ENCODE data around the gene LRRC40.

The LRRC40 gene

DNA sequence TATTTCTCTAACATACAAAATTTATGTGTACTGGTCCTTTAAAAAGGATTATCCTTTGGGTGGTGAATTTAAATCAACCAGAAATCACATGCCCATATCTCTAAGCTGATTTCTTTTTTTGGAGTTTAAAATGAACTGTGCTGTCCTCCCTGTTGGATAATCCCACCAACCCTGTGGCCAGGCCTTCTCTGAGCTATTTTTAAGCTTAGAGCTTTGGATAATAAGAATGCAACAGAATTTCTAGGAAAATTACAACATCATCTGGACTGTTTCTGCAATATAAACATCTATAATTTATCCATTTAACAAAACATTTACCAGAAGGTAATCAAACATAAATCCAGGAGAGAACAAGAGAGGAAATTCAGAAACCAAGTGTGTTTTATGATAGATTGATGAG is 88.3 kb downstream of the LRRC40 start:
- no peak for DNase-seq

DNA sequence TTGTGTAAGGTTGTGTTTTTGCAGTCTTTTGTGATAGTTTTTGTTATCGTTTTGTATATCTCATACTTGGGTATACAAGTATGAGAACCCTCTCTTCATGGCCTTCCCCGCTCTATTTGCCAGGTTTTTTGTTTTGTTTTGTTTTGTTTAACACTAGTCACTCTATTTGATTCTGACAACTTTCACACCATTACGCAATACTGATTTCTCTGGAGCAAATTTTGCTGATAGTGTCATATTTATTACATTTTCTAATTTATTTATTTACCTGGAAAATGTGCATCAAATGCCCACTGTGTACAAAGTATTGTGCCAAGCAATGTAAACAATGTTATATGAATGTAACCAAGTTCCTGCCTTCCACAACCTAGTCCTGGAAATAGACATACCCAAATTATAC is 90.1 kb downstream of the LRRC40 start:
- DNase-seq, result no peak

DNA sequence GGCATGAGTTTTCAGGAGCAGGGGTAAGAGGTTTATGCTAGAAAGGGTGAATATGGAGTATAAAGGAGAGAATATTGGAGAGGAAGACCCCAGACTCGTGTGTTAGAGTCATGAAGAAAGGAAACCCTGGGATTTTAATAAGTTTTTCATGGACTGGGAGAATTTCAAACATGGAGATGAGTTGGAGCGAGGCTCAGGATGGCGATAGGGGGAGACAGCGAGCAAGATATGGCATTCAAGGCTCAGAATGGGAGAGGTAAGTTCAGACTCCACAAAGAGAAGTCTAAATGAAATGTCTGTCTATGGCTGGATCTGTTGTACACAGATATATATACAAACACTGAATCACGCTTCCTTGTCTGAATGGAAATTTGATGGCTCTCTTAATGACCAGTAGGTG is 92.5 kb downstream of the LRRC40 start:
- no peak for DNase-seq

DNA sequence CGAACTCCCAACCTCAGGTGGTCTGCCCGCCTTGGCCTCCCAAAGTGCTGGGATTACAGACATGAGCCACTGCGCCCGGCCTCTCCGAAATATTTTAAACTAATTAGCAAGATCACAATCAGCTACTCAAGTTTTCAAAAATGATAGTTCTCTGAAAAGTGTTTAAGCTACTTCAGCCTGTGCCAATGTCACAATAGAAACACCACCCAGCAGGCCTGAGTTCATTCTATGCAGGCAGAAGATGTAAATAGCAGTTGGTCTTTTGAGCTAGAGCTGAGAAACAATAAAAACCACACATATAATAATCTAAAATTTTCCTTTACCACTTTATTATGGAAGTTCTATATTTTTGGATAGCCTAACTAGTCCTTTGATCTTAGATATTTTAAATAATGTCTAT is 96.1 kb downstream of the LRRC40 start:
- no peak for DNase-seq

DNA sequence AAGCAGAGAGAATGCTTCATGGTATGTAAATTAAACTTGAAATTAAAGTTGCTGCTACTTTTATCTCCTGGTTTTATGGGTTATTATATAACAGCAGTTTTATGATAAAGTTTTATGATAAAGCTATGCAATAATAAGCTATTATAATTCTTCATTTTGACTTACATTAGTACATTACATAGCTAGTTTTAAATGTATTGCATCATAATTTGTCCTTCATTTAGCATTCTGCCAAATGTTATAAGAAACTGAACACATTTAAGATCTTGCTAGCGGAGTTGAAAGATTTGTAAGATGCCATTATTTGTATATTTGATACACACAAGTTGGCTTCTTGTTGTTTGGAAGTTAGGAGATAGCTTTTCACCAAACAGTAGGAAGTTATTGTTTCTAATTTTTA is 101.6 kb downstream of the LRRC40 start:
- no peak for DNase-seq

DNA sequence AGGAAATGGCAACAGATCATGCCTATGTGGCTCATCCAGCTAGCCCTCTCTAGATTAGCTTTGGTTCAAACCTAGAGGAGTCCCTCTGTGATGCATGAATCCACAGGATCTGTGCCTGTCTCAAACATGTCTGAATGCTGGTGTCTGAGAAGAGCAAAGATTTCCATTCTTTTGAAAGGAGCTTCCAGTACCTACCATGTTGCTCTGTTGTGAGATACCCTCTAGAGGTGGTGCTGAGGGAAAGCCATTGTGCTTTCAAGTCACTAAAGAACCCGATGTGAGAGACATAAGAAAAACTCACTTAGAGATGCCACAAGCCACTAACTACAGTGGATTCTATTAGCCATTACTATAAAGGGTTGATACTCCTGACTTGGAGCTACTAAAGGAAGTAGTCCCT is 103.6 kb downstream of the LRRC40 start:
- DNase-seq, result no peak

DNA sequence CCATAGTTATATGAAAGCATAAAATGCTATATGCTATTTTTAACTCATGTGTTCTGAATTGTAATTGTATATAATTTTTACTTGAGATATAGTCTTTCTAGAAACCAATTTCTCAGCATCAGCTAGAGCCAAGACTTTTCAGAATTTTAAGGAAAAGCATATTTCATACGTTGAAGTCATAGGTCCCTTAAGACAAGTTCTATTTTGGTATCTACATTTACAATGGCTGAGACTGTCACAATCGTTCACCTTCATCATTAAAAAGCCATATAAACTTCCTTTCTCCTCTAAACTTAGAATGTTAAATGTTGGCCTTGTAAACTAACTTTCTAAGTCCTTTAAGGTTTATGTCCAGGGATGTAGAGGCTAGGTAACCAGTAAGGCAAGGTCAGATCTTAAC is 104.1 kb downstream of the LRRC40 start:
- DNase-seq, result no peak

All from right kidney (tissue), 1 donor.